NCI-H774 (cell line): ENCODE measurements around the gene ATG5.

Experiments
- DNase-seq: peaks from one replicate; lab custom pipeline; 2025; lab: John Stamatoyannopoulos, UW

ATG5 gene

GRCh38 chr6:106325336-106326178 lies at the start of gene ATG5:
ATG5 (minus strand) TSS chr6:106325760; CDS start chr6:106316208, 9,552 bp downstream.
- DNase-seq, result peak; percentile 100

GRCh38 chr6:106373502-106374239 lies 48.1 kb upstream of the ATG5 start:
- peak; percentile 47 for DNase-seq

GRCh38 chr6:106372838-106373501 lies 47.4 kb upstream of the ATG5 start:
- DNase-seq, result no peak

GRCh38 chr6:106370639-106371038 lies 45.1 kb upstream of the ATG5 start:
- no peak for DNase-seq

GRCh38 chr6:106369739-106370138 lies 44.2 kb upstream of the ATG5 start:
- DNase-seq, result no peak

- DNase-seq, result no peak
Observed at GRCh38 chr6:106363401-106364138, 38.0 kb upstream of the ATG5 start.

GRCh38 chr6:106360989-106361430 lies 35.5 kb upstream of the ATG5 start:
- DNase-seq, result peak; percentile 73

GRCh38 chr6:106360410-106360988 lies 34.9 kb upstream of the ATG5 start, which contains the start of gene CRYBG1:
CRYBG1 (plus strand) TSS chr6:106360717; CDS start chr6:106360909, 192 bp downstream.
- peak; percentile 96 for DNase-seq

GRCh38 chr6:106359959-106360409 lies 34.4 kb upstream of the ATG5 start:
- no peak for DNase-seq

- no peak for DNase-seq
Observed at GRCh38 chr6:106356378-106356777, 30.8 kb upstream of the ATG5 start.

- DNase-seq, result peak; percentile 38
Observed at GRCh38 chr6:106347219-106347618, 21.7 kb upstream of the ATG5 start.

- DNase-seq, result peak; percentile 88
Observed at GRCh38 chr6:106339334-106340029, 13.9 kb upstream of the ATG5 start.

- peak; percentile 86 for DNase-seq
Observed at GRCh38 chr6:106334646-106335448, 9.3 kb upstream of the ATG5 start.

GRCh38 chr6:106324726-106325335 lies 729 bp downstream of the ATG5 start:
- no peak for DNase-seq

- DNase-seq, result no peak
Observed at GRCh38 chr6:106321940-106322339, 3.6 kb downstream of the ATG5 start.

- DNase-seq, result no peak
Observed at GRCh38 chr6:106318851-106319250, 6.7 kb downstream of the ATG5 start.

- DNase-seq, result no peak
Observed at GRCh38 chr6:106318061-106318460, 7.5 kb downstream of the ATG5 start.

GRCh38 chr6:106316375-106316766 lies 9.2 kb downstream of the ATG5 start:
- no peak for DNase-seq

GRCh38 chr6:106315765-106316374 lies 9.7 kb downstream of the ATG5 start:
- no peak for DNase-seq
